ENCODE data around the gene SPRED3.
"Not testable (repeated sequence)": the region's sequence is repeated elsewhere in the genome, so short reads cannot be mapped to it uniquely, and the experiment has no call there.

The SPRED3 gene

GRCh38 chr19:38388349-38389100 is at the start of gene SPRED3:
SPRED3 (plus strand) TSS chr19:38388697; CDS start chr19:38390303, 1,606 bp downstream.
- peak in 1 of 2 experiments; percentile 49 for DNase-seq

GRCh38 chr19:38339011-38339410 is 49.5 kb upstream of the SPRED3 start:
- DNase-seq: not testable (repeated sequence)

GRCh38 chr19:38340927-38341326 is 47.6 kb upstream of the SPRED3 start:
- DNase-seq: no peak

- DNase-seq: no peak
These were observed 41.7 kb upstream of the SPRED3 start for GRCh38 chr19:38346837-38347236.

GRCh38 chr19:38350883-38351282 is 37.6 kb upstream of the SPRED3 start:
- DNase-seq: no peak

GRCh38 chr19:38351865-38352395 is 36.6 kb upstream of the SPRED3 start:
- DNase-seq: no peak

- no peak for DNase-seq
These were observed 35.9 kb upstream of the SPRED3 start for GRCh38 chr19:38352611-38353010.

- DNase-seq: no peak
These were observed 32.5 kb upstream of the SPRED3 start for GRCh38 chr19:38355728-38356725.

GRCh38 chr19:38358071-38358470 is 30.4 kb upstream of the SPRED3 start:
- no peak for DNase-seq

GRCh38 chr19:38359242-38360021 is 29.1 kb upstream of the SPRED3 start:
- DNase-seq: no peak

GRCh38 chr19:38360351-38360750 is 28.1 kb upstream of the SPRED3 start:
- DNase-seq: no peak

GRCh38 chr19:38360839-38361631 is 27.5 kb upstream of the SPRED3 start:
- no peak for DNase-seq

GRCh38 chr19:38361633-38362075 is 26.8 kb upstream of the SPRED3 start:
- DNase-seq: peak; percentile 75 to 87

- DNase-seq: peak; percentile 75 to 82
These were observed 26.2 kb upstream of the SPRED3 start for GRCh38 chr19:38362076-38362945.

GRCh38 chr19:38362946-38363688 is 25.4 kb upstream of the SPRED3 start:
- DNase-seq: not testable (repeated sequence)

- DNase-seq: no peak
These were observed 21.5 kb upstream of the SPRED3 start for GRCh38 chr19:38367041-38367440.

- DNase-seq: no peak
These were observed 18.9 kb upstream of the SPRED3 start for GRCh38 chr19:38369584-38369983.

- no peak for DNase-seq
These were observed 18.2 kb upstream of the SPRED3 start for GRCh38 chr19:38370299-38370698.

- no peak for DNase-seq
These were observed 17.4 kb upstream of the SPRED3 start for GRCh38 chr19:38371081-38371480.

GRCh38 chr19:38373907-38374331 is 14.6 kb upstream of the SPRED3 start:
- no peak for DNase-seq
